DMS153 (cell line): ENCODE results near the gene DSG4.

Source experiments
- DNase-seq: peaks from one replicate; lab custom pipeline; 2025; lab: John Stamatoyannopoulos, UW

The DSG4 gene

DNA sequence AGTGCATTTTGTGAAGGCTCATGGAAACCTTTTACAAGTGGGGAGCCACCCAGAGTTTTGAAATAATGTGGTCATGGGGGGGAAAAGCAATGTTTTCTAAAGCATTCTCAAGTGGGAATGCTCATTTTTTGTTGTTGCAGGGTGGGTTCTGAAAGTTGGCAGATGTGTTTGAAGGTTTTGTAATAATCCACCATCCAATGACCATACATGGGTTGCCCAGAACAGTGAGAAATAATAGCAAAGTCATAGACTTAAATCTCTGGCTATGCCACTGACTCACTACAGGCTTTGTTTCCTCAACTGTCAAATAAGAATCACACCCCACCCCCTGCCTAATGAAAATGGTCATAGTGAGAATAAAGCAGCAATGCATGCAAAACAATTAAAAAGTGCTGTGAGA is 73.8 kb downstream of the DSG4 start:
- no peak for DNase-seq

DNA sequence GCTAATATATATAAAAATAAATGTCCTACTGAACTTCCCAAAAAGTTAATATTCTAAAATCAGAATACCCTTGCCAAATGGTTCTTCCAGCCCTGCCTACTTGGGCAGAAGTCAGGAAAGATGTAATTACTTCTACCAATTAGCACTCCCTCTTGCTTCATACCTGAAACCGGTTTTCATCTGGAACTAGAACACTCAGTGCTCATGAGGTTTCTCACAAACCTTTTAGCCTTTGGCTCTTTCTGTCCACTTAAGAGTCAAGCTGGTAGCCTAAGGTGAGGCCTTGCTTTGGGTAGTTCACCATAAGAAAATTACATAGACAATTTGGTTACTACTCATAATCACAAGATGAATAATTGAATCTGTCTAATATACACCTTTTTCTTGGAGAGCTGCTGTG is 75.0 kb downstream of the DSG4 start:
- DNase-seq = no peak

DNA sequence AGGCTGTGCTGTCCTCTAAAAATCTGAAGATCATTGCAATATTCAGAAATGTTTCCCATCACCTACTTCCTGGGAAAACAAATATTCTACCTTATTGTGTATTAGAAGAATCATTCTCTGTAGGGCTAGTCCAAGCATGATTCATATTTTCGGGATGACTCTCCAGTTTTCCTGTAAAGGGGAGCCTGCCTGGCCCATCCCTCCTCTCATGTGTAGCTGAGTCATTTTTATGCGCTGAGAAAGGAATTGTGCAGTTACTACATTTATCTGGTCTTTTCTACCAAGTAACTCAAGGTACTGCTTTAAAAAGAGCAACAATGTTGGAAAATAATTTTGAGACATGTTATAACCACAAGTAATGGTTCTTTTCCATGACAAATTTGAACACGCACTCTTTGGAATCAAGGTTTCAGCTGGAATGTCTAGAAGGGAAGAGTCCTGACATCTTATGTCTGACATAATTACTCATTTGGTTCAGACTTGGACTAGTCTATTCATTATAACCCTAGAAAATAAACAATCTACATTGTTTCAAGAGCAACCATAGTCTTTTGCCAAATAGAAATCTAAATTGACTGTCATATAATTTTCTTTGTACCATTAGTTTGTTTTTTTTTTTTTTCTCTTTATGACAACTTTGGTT is 77.6 kb downstream of the DSG4 start:
- DNase-seq = no peak
